ENCODE data around the gene NCKAP5. TPM values are rescaled to one million over a fixed set of nuclear protein-coding genes. Genes with fewer than 3 reads are reported as not detected.

Gene NCKAP5
- polyA plus RNA-seq, 2 of the 4 experiments (the other 2 are of a cell fraction) = 3.0 to 4.1 TPM

DNA sequence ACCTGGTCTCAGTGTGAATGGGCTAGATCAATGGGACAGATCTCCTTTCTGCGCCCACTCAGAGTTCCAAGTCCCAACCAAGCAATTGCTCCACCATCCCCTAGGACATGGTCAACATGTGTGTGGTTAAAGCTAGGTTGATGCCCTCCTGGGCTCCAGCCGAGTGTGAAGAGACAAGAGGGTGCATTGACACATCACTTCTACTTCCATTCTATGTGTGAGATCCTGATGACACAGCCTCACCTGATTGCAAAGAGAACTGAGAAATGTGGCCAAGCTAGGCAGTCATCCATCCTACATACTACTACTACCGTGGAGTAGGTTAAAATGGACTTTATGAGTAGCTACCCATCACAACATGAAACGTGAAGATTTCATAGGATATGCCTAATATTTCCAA, 106.8 kb downstream of the NCKAP5 start:
- FAIRE-seq = no peak

DNA sequence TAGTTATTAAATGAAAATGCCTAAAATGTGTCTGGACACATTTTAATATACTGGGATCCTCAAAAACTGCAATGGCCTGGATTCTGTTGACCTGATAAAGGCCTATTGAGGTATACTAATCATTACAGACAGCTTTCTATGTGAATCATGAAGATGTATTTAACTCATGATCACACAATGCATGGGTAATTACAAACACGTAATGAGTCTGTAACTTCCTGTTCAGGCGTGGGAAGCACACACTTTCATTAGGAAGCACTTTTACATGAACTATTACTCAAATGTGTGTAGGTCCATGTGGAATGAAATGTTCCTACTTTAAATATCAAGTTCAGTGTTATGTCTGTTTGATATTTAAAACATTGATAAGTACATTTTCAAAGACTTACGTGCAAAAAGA, 108.7 kb downstream of the NCKAP5 start:
- ChIA-PET CTCF (interaction anchor here (1.7 kb wide), 1 partner anchor 14 kb away, joined by 3 read pairs; no protein-coding TSS in a partner anchor), POLR2A (no interaction called here)
- H3K9me3 ChIP-seq = peaks cover 7% of the 10 kb centered on the region; the same call in 1 of the 3 replicates
- ATAC-seq (no peak), FAIRE-seq (no peak), DNase-seq (ENCODE audit: low read depth in 1 of 2, low spot score in 1 of 2) (no peak)
- 85% methylated on average over 3 of the region's 3 CpGs for WGBS (ENCODE audit: missing lambda C conversion rate)
- H3K4me3 ChIP-seq = no peak overlapping the region
- H3K4me2 ChIP-seq = no peak overlapping the region
- no peak overlapping the region for H3K27ac ChIP-seq
- TF ChIP-seq, protein P1, sequence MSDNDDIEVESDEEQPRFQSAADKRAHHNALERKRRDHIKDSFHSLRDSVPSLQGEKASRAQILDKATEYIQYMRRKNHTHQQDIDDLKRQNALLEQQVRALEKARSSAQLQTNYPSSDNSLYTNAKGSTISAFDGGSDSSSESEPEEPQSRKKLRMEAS (IDR thresholded peaks at IDR 0.05) = no peak
- TF ChIP-seq NFE2L2 (conservative IDR thresholded peaks at IDR 0.05; ENCODE audit: low read length) = no peak
- no peak for TF ChIP-seq ZC3H11A (IDR thresholded peaks at IDR 0.05)
- TF ChIP-seq NR3C1 (IDR thresholded peaks at IDR 0.05) = no peak
- TF ChIP-seq RARB (CRISPR knock-in tag; IDR thresholded peaks at IDR 0.05) = no peak
- TF ChIP-seq, protein P2, sequence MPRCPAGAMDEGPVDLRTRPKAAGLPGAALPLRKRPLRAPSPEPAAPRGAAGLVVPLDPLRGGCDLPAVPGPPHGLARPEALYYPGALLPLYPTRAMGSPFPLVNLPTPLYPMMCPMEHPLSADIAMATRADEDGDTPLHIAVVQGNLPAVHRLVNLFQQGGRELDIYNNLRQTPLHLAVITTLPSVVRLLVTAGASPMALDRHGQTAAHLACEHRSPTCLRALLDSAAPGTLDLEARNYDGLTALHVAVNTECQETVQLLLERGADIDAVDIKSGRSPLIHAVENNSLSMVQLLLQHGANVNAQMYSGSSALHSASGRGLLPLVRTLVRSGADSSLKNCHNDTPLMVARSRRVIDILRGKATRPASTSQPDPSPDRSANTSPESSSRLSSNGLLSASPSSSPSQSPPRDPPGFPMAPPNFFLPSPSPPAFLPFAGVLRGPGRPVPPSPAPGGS (IDR thresholded peaks at IDR 0.05) = no peak
- TF ChIP-seq, protein P3, sequence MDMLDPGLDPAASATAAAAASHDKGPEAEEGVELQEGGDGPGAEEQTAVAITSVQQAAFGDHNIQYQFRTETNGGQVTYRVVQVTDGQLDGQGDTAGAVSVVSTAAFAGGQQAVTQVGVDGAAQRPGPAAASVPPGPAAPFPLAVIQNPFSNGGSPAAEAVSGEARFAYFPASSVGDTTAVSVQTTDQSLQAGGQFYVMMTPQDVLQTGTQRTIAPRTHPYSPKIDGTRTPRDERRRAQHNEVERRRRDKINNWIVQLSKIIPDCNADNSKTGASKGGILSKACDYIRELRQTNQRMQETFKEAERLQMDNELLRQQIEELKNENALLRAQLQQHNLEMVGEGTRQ (IDR thresholded peaks at IDR 0.05) = no peak
- no peak for TF ChIP-seq CBX8 (IDR thresholded peaks at IDR 0.05)
- no peak for TF ChIP-seq HOXB13 (CRISPR knock-in tag; IDR thresholded peaks at IDR 0.05; ENCODE audit: low read depth)
- TF ChIP-seq ELK1 (IDR thresholded peaks at IDR 0.05; ENCODE audit: low read depth, low read length) = no peak
- TF ChIP-seq RCOR1 (IDR thresholded peaks at IDR 0.05; ENCODE audit: low read depth, low read length) = no peak
- TF ChIP-seq CHD2 (IDR thresholded peaks at IDR 0.05; ENCODE audit: low read length, partially characterized antibody) = no peak
- no peak for TF ChIP-seq SREBF2 (IDR thresholded peaks at IDR 0.05)
- no peak for TF ChIP-seq HOXA7 (CRISPR knock-in tag; IDR thresholded peaks at IDR 0.05)
- TF ChIP-seq ZNF302 (CRISPR knock-in tag; IDR thresholded peaks at IDR 0.05) = no peak
- TF ChIP-seq CBX2 (IDR thresholded peaks at IDR 0.05; ENCODE audit: borderline replicate concordance, low read depth) = no peak
- no peak for TF ChIP-seq EHMT2 (IDR thresholded peaks at IDR 0.05; ENCODE audit: low read depth)
- TF ChIP-seq PHF8 (IDR thresholded peaks at IDR 0.05; ENCODE audit: borderline replicate concordance, low read depth) = no peak
- no peak for TF ChIP-seq MAZ (IDR thresholded peaks at IDR 0.05; ENCODE audit: borderline replicate concordance, low read depth, low read length)
- peaks cover 9% of the 10 kb centered on the region; the same call in 1 of the 3 replicates for H3K4me1 ChIP-seq

More for the DNA sequence above, 106.8 kb downstream of the NCKAP5 start:
- ChIA-PET POLR2A (no interaction called here), CTCF (interaction anchor here (1.7 kb wide), 1 partner anchor 16 kb away, joined by 3 read pairs; no protein-coding TSS in a partner anchor)
- DNase-seq (ENCODE audit: low read depth in 1 of 2, low spot score in 1 of 2) (no peak), ATAC-seq (no peak)
- Histone ChIP-seq H3K27ac (no peak overlapping the region), H3K4me2 (no peak overlapping the region), H3K9me3 (peaks cover 7% of the 10 kb centered on the region; the same call in 1 of the 3 replicates), H3K4me3 (no peak overlapping the region), H3K4me1 (peaks cover 9% of the 10 kb centered on the region; the same call in 1 of the 3 replicates)
- 35% methylated on average over 4 of the region's 4 CpGs for WGBS (ENCODE audit: missing lambda C conversion rate)
- TF ChIP-seq MAFK (IDR thresholded peaks at IDR 0.05; ENCODE audit: partially characterized antibody) = no peak
- TF ChIP-seq MAZ (IDR thresholded peaks at IDR 0.05; ENCODE audit: borderline replicate concordance, low read depth, low read length) = no peak
- TF ChIP-seq, protein P2 (IDR thresholded peaks at IDR 0.05) = no peak
- no peak for TF ChIP-seq ATOH8 (CRISPR knock-in tag; IDR thresholded peaks at IDR 0.05; ENCODE audit: low read depth)
- no peak for TF ChIP-seq EHMT2 (IDR thresholded peaks at IDR 0.05; ENCODE audit: low read depth)
- no peak for TF ChIP-seq EHF (CRISPR knock-in tag; IDR thresholded peaks at IDR 0.05)
- TF ChIP-seq KDM5A (IDR thresholded peaks at IDR 0.05) = no peak

Measured in A549 (cell line).